K562 (cell line): ENCODE results near the gene RCC2. TPM values are rescaled to one million over a fixed set of nuclear protein-coding genes. Genes with fewer than 3 reads are reported as not detected.

ENCODE experiments used
- CBX5 ChIP-seq: IDR thresholded peaks from 2 replicates; pipeline ENCODE4 v1.6.1; 2014; ENCODE audit warnings: low read depth, borderline replicate concordance
- DACH1 ChIP-seq: fragments of 450-650 bp; IDR thresholded peaks from 2 replicates; pipeline ENCODE4 v1.6.1; 2018; ENCODE audit not compliant: partially characterized antibody
- EWSR1 ChIP-seq: fragments of 450-650 bp; IDR thresholded peaks from 2 replicates; pipeline ENCODE4 v1.6.1; 2018; ENCODE audit warnings: borderline replicate concordance, mild to moderate bottlenecking, low read depth, moderate library complexity; ENCODE audit not compliant: partially characterized antibody
- EZH2 ChIP-seq: IDR thresholded peaks from 2 replicates; pipeline ENCODE4 v1.6.1; 2012; ENCODE audit warnings: low read depth, mild to moderate bottlenecking, inconsistent platforms, low read length, borderline replicate concordance
- MIER1 ChIP-seq: fragments of 450-650 bp; IDR thresholded peaks from 2 replicates; pipeline ENCODE4 v1.6.1; 2016; ENCODE audit warnings: antibody characterized with exemption, mild to moderate bottlenecking, low read depth
- RAD21 ChIP-seq, 2 experiments: fragments of 250-450 bp in 1 of 2; fragments of 450-650 bp in 1 of 2; sonication (Bioruptor Pico) in 1 of 2; formaldehyde crosslinking in 1 of 2; IDR thresholded peaks in 1 of 2; conservative IDR thresholded peaks in 1 of 2; 2 replicates each; pipeline versions ENCODE4 v1.4.0 to v1.8.0; 2020 to 2022; ENCODE audit warnings: mild to moderate bottlenecking in 2 of 2, moderate library complexity in 1 of 2
- SIN3B ChIP-seq: fragments of 450-650 bp; IDR thresholded peaks from 2 replicates; pipeline ENCODE4 v1.6.1; 2017; ENCODE audit warnings: low read depth, mild to moderate bottlenecking, moderate library complexity
- SMARCB1 ChIP-seq: IDR thresholded peaks from 2 replicates; pipeline ENCODE4 v1.6.1; 2011; ENCODE audit warnings: improper control_type of control experiment, low read depth; ENCODE audit not compliant: insufficient read length
- TAL1 ChIP-seq: fragments of 450-650 bp; IDR thresholded peaks from 2 replicates; pipeline ENCODE4 v1.6.1; 2016; ENCODE audit warnings: mild to moderate bottlenecking
- TEAD4 ChIP-seq, 2 experiments: sonication (generic) in 1 of 2; formaldehyde crosslinking in 1 of 2; IDR thresholded peaks; 2 replicates each; pipeline versions ENCODE4 v1.6.1 to v1.8.0; 2012 to 2022; ENCODE audit warnings: borderline replicate concordance in 1 of 2, inconsistent platforms in 1 of 2, low read length in 1 of 2, mild to moderate bottlenecking in 1 of 2, missing genetic modification reagents in 1 of 2
- polyA plus RNA-seq, 8 experiments: library from polyadenylated mRNA; depleted of rRNA in 4 of 8; stranded (reverse) in 5 of 8; unstranded in 3 of 8; fragments of >200 nt; fragmentation: Nextera tagmentation in 2 of 8; fragmentation: Illumina TruSeq in 1 of 8; extraction: Ambion mirVana in 2 of 8; extraction: Trizol in 1 of 8; gene quantifications; 2 replicates each; pipeline versions ENCODE4 v1.2.1 to v1.2.3, GENCODE V29; 2011 to 2014; ENCODE audit warnings: inconsistent platforms in 1 of 8, missing spikeins in 1 of 8
- total RNA-seq, 7 experiments: library from RNA; depleted of rRNA in 6 of 7; stranded (reverse); fragments of >200 nt in 6 of 7; fragmentation: Illumina TruSeq in 2 of 7; extraction: Trizol in 2 of 7; gene quantifications; 2 replicates each; pipeline versions ENCODE4 v1.2.1 to v1.2.3, GENCODE V29; 2011 to 2021; ENCODE audit warnings: low replicate concordance in 1 of 7
- TF ChIP-seq, protein P1 (sequence below): fragments of 450-650 bp; IDR thresholded peaks from 2 replicates; pipeline ENCODE4 v1.6.1; 2016; ENCODE audit warnings: mild to moderate bottlenecking, moderate library complexity
- TF ChIP-seq, protein P2 (sequence below): fragments of 200-800 bp; sonication (Bioruptor generic); IDR thresholded peaks from 2 replicates; pipeline ENCODE4 v1.6.1; 2017; ENCODE audit warnings: missing genetic modification characterization, missing compliant biosample characterization

RCC2 gene
- total and polyA plus RNA-seq, 9 of the 15 experiments (the other 6 are each of a cell fraction or from before 2014, with no cell fraction given), result 31.8 to 292 (median 116) TPM

DNA sequence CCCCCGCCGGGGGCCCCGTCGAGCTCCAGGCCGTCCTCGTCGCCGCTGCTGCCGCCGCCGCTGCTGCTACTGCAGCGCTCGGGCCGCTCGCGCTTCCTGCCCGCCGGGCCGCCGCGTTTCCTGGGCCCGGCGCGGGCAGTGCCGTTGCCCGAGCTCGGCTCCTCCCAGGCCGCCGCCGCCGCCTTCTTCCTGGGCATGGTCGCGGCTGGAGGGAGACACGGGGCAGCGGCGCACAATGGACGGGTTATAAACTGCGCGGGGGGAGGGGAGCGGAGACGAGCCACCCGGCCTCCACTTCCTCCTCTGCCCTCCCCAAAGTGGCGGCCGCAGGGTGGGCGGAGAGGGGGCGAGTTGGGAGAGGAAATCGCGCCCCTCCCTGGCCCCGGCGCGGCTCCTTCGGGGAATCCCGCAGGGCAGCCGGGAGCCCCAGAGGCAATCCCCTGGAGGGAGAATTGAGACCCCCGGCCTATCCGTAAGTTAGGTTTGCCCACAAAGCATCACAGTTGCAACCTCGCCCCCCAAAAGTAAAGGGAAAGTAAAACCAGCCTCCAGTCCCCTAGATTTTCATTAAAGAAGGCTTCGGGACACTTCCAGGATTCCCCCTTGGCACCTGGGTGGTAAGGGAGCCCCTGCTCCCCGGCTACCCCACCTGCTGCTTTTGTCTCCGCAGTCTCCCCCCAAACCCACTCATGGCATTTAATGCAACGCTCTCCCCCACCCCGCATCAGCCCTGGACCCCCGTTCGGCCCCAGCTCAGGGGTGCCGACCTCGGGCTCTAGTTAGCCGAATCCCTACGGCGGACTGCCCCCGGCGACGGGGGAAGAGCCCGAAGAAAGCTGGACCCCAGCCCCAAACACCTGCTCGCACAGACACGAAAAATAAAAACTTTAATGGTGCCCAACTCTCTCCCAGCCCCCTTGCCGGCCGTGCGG lies 893 bp downstream of the RCC2 start (continued):
- TF ChIP-seq DACH1 (peak; percentile 7), SMARCB1 (no peak), TAL1 (no peak), EWSR1 (no peak), RAD21 (CRISPR knock-in tag; conservative IDR thresholded peaks at IDR 0.05 in 1 of 2, IDR thresholded peaks at IDR 0.05 in 1 of 2) (no peak), MIER1 (no peak), TEAD4 (IDR thresholded peaks at IDR 0.05; ENCODE audit: low read length) (no peak), TEAD4 (CRISPR knock-in tag; IDR thresholded peaks at IDR 0.05; ENCODE audit: borderline replicate concordance) (peak; percentile 54; the same call in 1 of the 2 replicates), EZH2 (no peak), SIN3B (no peak; the same call in 1 of the 2 replicates), CBX5 (no peak)
- TF ChIP-seq, protein P1, sequence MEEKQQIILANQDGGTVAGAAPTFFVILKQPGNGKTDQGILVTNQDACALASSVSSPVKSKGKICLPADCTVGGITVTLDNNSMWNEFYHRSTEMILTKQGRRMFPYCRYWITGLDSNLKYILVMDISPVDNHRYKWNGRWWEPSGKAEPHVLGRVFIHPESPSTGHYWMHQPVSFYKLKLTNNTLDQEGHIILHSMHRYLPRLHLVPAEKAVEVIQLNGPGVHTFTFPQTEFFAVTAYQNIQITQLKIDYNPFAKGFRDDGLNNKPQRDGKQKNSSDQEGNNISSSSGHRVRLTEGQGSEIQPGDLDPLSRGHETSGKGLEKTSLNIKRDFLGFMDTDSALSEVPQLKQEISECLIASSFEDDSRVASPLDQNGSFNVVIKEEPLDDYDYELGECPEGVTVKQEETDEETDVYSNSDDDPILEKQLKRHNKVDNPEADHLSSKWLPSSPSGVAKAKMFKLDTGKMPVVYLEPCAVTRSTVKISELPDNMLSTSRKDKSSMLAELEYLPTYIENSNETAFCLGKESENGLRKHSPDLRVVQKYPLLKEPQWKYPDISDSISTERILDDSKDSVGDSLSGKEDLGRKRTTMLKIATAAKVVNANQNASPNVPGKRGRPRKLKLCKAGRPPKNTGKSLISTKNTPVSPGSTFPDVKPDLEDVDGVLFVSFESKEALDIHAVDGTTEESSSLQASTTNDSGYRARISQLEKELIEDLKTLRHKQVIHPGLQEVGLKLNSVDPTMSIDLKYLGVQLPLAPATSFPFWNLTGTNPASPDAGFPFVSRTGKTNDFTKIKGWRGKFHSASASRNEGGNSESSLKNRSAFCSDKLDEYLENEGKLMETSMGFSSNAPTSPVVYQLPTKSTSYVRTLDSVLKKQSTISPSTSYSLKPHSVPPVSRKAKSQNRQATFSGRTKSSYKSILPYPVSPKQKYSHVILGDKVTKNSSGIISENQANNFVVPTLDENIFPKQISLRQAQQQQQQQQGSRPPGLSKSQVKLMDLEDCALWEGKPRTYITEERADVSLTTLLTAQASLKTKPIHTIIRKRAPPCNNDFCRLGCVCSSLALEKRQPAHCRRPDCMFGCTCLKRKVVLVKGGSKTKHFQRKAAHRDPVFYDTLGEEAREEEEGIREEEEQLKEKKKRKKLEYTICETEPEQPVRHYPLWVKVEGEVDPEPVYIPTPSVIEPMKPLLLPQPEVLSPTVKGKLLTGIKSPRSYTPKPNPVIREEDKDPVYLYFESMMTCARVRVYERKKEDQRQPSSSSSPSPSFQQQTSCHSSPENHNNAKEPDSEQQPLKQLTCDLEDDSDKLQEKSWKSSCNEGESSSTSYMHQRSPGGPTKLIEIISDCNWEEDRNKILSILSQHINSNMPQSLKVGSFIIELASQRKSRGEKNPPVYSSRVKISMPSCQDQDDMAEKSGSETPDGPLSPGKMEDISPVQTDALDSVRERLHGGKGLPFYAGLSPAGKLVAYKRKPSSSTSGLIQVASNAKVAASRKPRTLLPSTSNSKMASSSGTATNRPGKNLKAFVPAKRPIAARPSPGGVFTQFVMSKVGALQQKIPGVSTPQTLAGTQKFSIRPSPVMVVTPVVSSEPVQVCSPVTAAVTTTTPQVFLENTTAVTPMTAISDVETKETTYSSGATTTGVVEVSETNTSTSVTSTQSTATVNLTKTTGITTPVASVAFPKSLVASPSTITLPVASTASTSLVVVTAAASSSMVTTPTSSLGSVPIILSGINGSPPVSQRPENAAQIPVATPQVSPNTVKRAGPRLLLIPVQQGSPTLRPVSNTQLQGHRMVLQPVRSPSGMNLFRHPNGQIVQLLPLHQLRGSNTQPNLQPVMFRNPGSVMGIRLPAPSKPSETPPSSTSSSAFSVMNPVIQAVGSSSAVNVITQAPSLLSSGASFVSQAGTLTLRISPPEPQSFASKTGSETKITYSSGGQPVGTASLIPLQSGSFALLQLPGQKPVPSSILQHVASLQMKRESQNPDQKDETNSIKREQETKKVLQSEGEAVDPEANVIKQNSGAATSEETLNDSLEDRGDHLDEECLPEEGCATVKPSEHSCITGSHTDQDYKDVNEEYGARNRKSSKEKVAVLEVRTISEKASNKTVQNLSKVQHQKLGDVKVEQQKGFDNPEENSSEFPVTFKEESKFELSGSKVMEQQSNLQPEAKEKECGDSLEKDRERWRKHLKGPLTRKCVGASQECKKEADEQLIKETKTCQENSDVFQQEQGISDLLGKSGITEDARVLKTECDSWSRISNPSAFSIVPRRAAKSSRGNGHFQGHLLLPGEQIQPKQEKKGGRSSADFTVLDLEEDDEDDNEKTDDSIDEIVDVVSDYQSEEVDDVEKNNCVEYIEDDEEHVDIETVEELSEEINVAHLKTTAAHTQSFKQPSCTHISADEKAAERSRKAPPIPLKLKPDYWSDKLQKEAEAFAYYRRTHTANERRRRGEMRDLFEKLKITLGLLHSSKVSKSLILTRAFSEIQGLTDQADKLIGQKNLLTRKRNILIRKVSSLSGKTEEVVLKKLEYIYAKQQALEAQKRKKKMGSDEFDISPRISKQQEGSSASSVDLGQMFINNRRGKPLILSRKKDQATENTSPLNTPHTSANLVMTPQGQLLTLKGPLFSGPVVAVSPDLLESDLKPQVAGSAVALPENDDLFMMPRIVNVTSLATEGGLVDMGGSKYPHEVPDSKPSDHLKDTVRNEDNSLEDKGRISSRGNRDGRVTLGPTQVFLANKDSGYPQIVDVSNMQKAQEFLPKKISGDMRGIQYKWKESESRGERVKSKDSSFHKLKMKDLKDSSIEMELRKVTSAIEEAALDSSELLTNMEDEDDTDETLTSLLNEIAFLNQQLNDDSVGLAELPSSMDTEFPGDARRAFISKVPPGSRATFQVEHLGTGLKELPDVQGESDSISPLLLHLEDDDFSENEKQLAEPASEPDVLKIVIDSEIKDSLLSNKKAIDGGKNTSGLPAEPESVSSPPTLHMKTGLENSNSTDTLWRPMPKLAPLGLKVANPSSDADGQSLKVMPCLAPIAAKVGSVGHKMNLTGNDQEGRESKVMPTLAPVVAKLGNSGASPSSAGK, result no peak
- TF ChIP-seq, protein P2, sequence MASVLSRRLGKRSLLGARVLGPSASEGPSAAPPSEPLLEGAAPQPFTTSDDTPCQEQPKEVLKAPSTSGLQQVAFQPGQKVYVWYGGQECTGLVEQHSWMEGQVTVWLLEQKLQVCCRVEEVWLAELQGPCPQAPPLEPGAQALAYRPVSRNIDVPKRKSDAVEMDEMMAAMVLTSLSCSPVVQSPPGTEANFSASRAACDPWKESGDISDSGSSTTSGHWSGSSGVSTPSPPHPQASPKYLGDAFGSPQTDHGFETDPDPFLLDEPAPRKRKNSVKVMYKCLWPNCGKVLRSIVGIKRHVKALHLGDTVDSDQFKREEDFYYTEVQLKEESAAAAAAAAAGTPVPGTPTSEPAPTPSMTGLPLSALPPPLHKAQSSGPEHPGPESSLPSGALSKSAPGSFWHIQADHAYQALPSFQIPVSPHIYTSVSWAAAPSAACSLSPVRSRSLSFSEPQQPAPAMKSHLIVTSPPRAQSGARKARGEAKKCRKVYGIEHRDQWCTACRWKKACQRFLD (CRISPR knock-in tag), result no peak
